GM12878 (cell line): ENCODE data around the gene CLRN1. TPM values are rescaled to one million over a fixed set of nuclear protein-coding genes. Genes with fewer than 3 reads are reported as not detected.
"Not testable (repeated sequence)": the region's sequence is repeated elsewhere in the genome, so short reads cannot be mapped to it uniquely, and the experiment has no call there.

Experiments
- ATAC-seq: fragments of 200-7000 bp; cut with Tn5 transposase; 3 replicates; pipeline ENCODE4 v1.9.1; 2020; ENCODE audit warnings: mild to moderate bottlenecking, moderate library complexity
- BruUV-seq: library from RNA; stranded (reverse); fragments of 400-500 nt; replicated peaks from 2 replicates; lab custom pipeline; 2021; lab: Mats Ljungman, UMichigan
- CTCF ChIA-PET: fragments of 300-600 bp; sonication (Branson Sonifier 250); formaldehyde crosslinking; extraction: SDS; loops from one replicate; lab custom pipeline; 2021; ENCODE audit warnings: inconsistent platforms; lab: Yijun Ruan, JAX
- POLR2A ChIA-PET: fragments of 350-600 bp; formaldehyde crosslinking; extraction: SDS; loops from one replicate; lab custom pipeline; 2021; ENCODE audit warnings: inconsistent platforms; lab: Charles Lee
- RAD21 ChIA-PET: fragments of 300-600 bp; sonication (Branson Sonifier 250); formaldehyde crosslinking; loops from one replicate; lab custom pipeline; 2023; ENCODE audit warnings: antibody characterized with exemption; ENCODE audit not compliant: unreplicated experiment; lab: Charles Lee
- SMC1A ChIA-PET: fragments of 300-600 bp; sonication (Branson Sonifier 250); formaldehyde crosslinking; loops from one replicate; lab custom pipeline; 2023; ENCODE audit not compliant: unreplicated experiment, uncharacterized antibody; lab: Charles Lee
- DNase-seq: peaks from one replicate; pipeline ENCODE4 v3.0.0-alpha.2; 2011; ENCODE audit warnings: low read depth, low spot score
- FAIRE-seq: peaks from 3 replicates; lab custom pipeline; 2011; peaks lifted over from hg19 to GRCh38; lab: Jason Lieb, UNC
- H2AFZ ChIP-seq: 2 replicates; pipeline ENCODE4 v1.6.0; 2011; ENCODE audit warnings: low read depth, low read length, control low read depth; ENCODE audit not compliant: control insufficient read depth
- H3K27ac ChIP-seq: 2 replicates; pipeline ENCODE4 v1.5.1; 2011; ENCODE audit warnings: control low read depth; ENCODE audit not compliant: control insufficient read depth, insufficient read depth
- H3K27me3 ChIP-seq, 2 experiments: replicated peaks in 1 of 2; 2 replicates each; pipeline versions ENCODE4 v1.6.0 to v1.6.1; 2011; ENCODE audit warnings: low read length in 1 of 2; ENCODE audit not compliant: control insufficient read depth in 2 of 2, insufficient read depth in 2 of 2
- H3K36me3 ChIP-seq, 2 experiments: 2 replicates each; pipeline ENCODE4 v1.5.1; 2011; ENCODE audit warnings: low read length in 1 of 2; ENCODE audit not compliant: control insufficient read depth in 2 of 2, insufficient read depth in 2 of 2
- H3K4me1 ChIP-seq: 2 replicates; pipeline ENCODE4 v1.6.1; 2011; ENCODE audit warnings: mild to moderate bottlenecking, low read length, moderate library complexity, mixed read lengths; ENCODE audit not compliant: control insufficient read depth, insufficient read depth
- H3K4me2 ChIP-seq: 2 replicates; pipeline ENCODE4 v1.6.0; 2011; ENCODE audit warnings: control low read depth; ENCODE audit not compliant: control insufficient read depth, insufficient read depth
- H3K4me3 ChIP-seq: fragments of 200-600 bp; sonication (generic); 2 replicates; pipeline ENCODE4 v1.5.1; 2016
- H3K79me2 ChIP-seq: 2 replicates; pipeline ENCODE4 v1.6.0; 2011; ENCODE audit warnings: low read length; ENCODE audit not compliant: control insufficient read depth, insufficient read depth
- H3K9ac ChIP-seq: 2 replicates; pipeline ENCODE4 v1.8.0; 2011; ENCODE audit warnings: low read length, control low read depth, mixed read lengths; ENCODE audit not compliant: control insufficient read depth, insufficient read depth
- H3K9me3 ChIP-seq: replicated peaks from 3 replicates; pipeline ENCODE4 v1.5.1; 2011; ENCODE audit warnings: mild to moderate bottlenecking, low read length; ENCODE audit not compliant: control insufficient read depth, insufficient read depth
- H4K20me1 ChIP-seq: 2 replicates; pipeline ENCODE4 v1.6.0; 2011; ENCODE audit not compliant: control insufficient read depth, insufficient read depth
- ZBED1 ChIP-seq: IDR thresholded peaks from 2 replicates; pipeline ENCODE4 v1.6.1; 2016; ENCODE audit warnings: borderline replicate concordance
- WGBS: methylation state at CpG from one replicate; pipeline ENCODE4 v1.1.6; 2016; ENCODE audit warnings: low lambda C conversion rate; ENCODE audit not compliant: insufficient replicate concordance, insufficient coverage; ENCODE audit errors: missing lambda C conversion rate; 5-methylcytosine and 5-hydroxymethylcytosine counted together
- in situ Hi-C: fragments of 300-500 bp; cut with MboI; formaldehyde crosslinking; loops from 9 replicates; pipeline ENCODE4 v1.14.3; 2018; ENCODE audit warnings: mixed read lengths
- intact Hi-C: fragments of 100-400 bp; cut with micrococcal nuclease; formaldehyde crosslinking; loops from one replicate; pipeline ENCODE4 v1.14.2; 2022; ENCODE audit not compliant: unreplicated experiment
- polyA plus RNA-seq, 11 experiments: library from polyadenylated mRNA; depleted of rRNA in 4 of 11; unstranded in 6 of 11; stranded (reverse) in 5 of 11; fragments of >200 nt; fragmentation: Nextera tagmentation in 4 of 11; fragmentation: Illumina TruSeq in 1 of 11; extraction: Ambion mirVana in 4 of 11; extraction: Trizol in 1 of 11; gene quantifications; 1 replicate in 1 of 11; 2 replicates in 10 of 11; pipeline versions ENCODE4 v1.2.1 to v1.2.3, GENCODE V29; 2011 to 2016; ENCODE audit warnings: inconsistent platforms in 2 of 11, missing spikeins in 2 of 11, low read depth in 1 of 11
- total RNA-seq, 4 experiments: library from RNA; depleted of rRNA in 3 of 4; stranded (reverse); fragments of >200 nt in 3 of 4; fragmentation: Illumina TruSeq in 1 of 4; extraction: Trizol in 1 of 4; gene quantifications; 2 replicates each; pipeline versions ENCODE4 v1.2.1 to v1.2.3, GENCODE V29; 2013 to 2021

The CLRN1 gene
- total and polyA plus RNA-seq, 10 of the 15 experiments (the other 5 are each of a cell fraction or from before 2014, with no cell fraction given), result not detected

GRCh38 chr3:150989208-150989607, 16.7 kb upstream of the CLRN1 start:
- ChIA-PET SMC1A (no interaction called here), CTCF (no interaction called here), RAD21 (no interaction called here), POLR2A (interaction anchor here (0.5 kb wide), 1 partner anchor 330 kb away, joined by 6 read pairs; no protein-coding TSS in a partner anchor)
- H3K79me2 ChIP-seq, result no peaks in the 10 kb centered on the region
- H3K9me3 ChIP-seq, result no peaks in the 10 kb centered on the region
- peaks cover 2 to 3% of the 10 kb centered on the region in 2 experiments for H3K27me3 ChIP-seq
- H3K36me3 ChIP-seq, result no peaks in the 10 kb centered on the region
- ATAC-seq (no peak), FAIRE-seq (no peak), DNase-seq (no peak)
- H3K4me2 ChIP-seq, result no peak overlapping the region
- WGBS, result 25% methylated on average over 2 of the region's 2 CpGs
- H3K27ac ChIP-seq, result no peak overlapping the region
- H3K4me3 ChIP-seq, result no peak overlapping the region
- no peak overlapping the region for H2AFZ ChIP-seq
- no peaks in the 10 kb centered on the region for H3K4me1 ChIP-seq
- no TSS peak for BruUV-seq
- intact Hi-C loops (no loop called here), in situ Hi-C loops (no loop called here)
- TF ChIP-seq ZBED1, result no peak
- no peak overlapping the region for H3K9ac ChIP-seq
- no peaks in the 10 kb centered on the region for H4K20me1 ChIP-seq

GRCh38 chr3:150988395-150988794, 15.9 kb upstream of the CLRN1 start:
- H3K4me2 ChIP-seq, H3K4me3 ChIP-seq, ATAC-seq, intact Hi-C loops, DNase-seq, H3K36me3 ChIP-seq, H3K27ac ChIP-seq, H3K9me3 ChIP-seq, SMC1A ChIA-PET, CTCF ChIA-PET, H3K4me1 ChIP-seq, H4K20me1 ChIP-seq, FAIRE-seq, RAD21 ChIA-PET, H3K9ac ChIP-seq, H2AFZ ChIP-seq, POLR2A ChIA-PET, BruUV-seq, H3K27me3 ChIP-seq, H3K79me2 ChIP-seq, in situ Hi-C loops: not testable (repeated sequence)
- WGBS, result 5% methylated on average over 1 of the region's 1 CpG
